GM21786 (cell line): Measurements from ENCODE around the gene EID3.
"Not testable (repeated sequence)": the region's sequence is repeated elsewhere in the genome, so short reads cannot be mapped to it uniquely, and the experiment has no call there.

Source experiments
- ATAC-seq: cut with Tn5 transposase; IDR thresholded peaks from one replicate; pipeline ENCODE4 v1.9.1; 2021; ENCODE audit not compliant: unreplicated experiment

Gene EID3

GRCh38 chr12:104288635-104289274, 14.8 kb upstream of the EID3 start:
- ATAC-seq = peak; percentile 49

- no peak for ATAC-seq
Measured at GRCh38 chr12:104290320-104290719, 13.2 kb upstream of the EID3 start.

- ATAC-seq = no peak
Measured at GRCh38 chr12:104290855-104291254, 12.7 kb upstream of the EID3 start.

- no peak for ATAC-seq
Measured at GRCh38 chr12:104291867-104292524, 11.5 kb upstream of the EID3 start.

- no peak for ATAC-seq
Measured at GRCh38 chr12:104292872-104293794, 10.4 kb upstream of the EID3 start.

- ATAC-seq = not testable (repeated sequence)
Measured at GRCh38 chr12:104294158-104294859, 9.2 kb upstream of the EID3 start.

DNA sequence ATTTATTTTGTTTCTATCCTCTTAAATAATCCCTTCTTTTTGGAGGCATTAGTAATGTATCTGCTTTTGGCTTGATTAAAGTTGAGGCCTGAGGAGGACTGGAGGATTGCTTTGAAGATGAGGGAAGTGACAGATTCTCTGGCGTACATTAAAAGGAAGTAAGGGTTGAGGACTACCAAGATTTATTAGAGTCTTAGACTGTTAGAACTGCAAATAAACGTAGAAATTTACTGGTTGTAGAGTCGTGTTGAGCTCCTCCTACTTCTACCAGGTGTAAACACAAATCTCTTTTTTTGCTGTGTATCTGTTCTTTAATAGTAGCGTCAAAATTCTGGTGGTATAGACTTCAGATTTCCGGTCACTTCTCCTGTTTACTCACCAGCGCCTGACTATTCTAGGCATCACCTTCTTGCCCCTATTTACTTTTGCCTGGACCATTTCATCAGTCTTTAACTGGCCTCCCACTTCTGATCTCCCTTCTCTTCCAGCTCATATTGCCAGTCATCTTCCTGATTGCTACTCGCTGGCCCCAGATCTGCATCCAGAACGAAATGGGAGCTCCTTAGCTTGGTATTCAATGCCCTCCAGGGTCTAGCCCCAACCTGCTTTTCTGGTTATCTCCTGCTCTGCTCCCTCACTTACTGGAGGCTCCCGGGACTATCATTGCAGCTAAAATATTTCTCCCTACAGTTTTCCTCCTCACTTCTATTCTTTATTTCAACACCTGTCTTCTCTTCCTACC, 8.4 kb upstream of the EID3 start:
- ATAC-seq = no peak

DNA sequence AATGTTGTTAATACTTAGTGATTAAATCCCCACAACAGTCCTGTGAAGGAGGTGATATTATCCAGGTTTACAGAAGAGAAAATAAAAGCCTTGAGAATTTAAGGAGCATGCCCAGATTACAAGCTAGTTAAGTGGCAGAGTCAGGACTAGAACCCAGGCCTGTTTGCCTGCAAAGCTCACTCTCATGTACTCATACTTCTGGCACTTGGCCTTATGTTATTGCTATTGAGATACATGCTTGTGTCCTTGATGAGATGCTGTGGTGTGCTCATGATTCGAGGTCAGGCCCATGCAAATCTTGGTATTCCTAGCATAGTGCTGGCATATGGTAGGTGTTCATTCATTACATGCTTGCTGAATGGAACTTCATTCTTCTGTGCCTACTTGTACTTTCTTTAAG, 7.6 kb upstream of the EID3 start:
- no peak for ATAC-seq

GRCh38 chr12:104296718-104297117, 6.8 kb upstream of the EID3 start:
- no peak for ATAC-seq

GRCh38 chr12:104297477-104298113, 5.9 kb upstream of the EID3 start:
- ATAC-seq = no peak

DNA sequence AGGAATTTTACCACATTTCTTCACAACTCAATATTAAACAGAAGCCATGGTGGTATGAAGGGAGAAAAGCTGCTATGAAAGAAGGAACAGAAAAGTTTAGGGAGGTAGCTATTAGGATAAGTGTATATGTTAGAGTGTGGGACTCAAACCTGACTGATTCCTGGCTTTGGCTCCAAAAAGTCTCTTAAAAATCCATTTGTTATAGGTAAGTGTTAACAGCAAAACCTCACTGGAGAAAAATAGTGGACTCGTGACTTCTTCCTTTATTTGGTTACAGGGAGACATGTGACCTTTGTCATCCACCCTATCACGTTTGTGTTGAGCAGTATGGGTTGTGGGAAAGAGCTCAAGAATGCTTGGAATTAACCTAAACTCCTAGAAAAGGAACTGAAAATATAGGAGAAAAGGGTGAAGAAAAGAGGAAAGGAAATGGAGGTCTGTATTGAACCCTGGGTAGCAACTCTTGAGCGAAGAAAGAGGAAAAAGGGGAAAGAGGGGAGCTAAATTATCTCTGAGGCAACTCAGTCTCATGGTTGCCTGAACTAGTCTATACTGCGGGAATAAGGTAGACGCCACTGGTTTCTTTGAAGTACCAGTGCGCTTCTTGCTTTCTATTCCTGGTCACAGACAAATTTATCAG, 3.6 kb upstream of the EID3 start:
- ATAC-seq = no peak

DNA sequence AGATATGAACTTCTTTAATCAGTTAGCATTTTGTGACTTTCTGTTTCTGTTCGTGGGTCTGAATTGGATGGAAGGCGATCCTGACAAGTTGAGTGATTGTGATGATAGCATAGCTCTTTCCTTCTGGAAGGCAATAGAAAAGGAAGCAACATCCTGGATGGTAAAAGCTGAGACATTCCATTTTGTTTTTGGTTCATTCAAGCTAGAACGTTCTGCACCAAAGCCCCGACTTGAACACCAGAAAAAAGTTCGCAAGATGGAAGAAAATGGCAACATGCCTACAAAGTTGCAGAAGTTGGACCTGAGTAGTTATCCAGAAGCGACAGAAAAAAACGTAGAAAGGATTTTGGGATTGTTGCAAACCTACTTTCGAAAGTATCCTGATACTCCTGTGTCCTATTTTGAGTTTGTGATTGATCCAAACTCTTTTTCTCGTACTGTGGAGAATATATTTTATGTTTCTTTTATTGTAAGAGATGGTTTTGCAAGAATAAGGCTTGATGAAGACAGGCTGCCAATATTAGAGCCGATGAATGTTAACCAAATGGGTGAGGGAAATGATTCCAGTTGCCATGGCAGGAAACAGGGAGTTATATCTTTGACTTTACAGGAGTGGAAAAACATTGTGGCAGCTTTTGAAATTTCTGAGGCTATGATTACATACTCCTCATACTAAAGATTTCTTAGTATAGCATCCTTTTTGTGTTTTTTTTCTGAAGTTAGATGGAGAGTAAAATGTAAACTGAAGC, 896 bp downstream of the EID3 start:
- no peak for ATAC-seq

GRCh38 chr12:104305349-104305748, 1.8 kb downstream of the EID3 start:
- no peak for ATAC-seq

- ATAC-seq = no peak
Measured at GRCh38 chr12:104306376-104306775, 2.8 kb downstream of the EID3 start.

GRCh38 chr12:104306943-104307654, 3.6 kb downstream of the EID3 start:
- ATAC-seq = no peak

DNA sequence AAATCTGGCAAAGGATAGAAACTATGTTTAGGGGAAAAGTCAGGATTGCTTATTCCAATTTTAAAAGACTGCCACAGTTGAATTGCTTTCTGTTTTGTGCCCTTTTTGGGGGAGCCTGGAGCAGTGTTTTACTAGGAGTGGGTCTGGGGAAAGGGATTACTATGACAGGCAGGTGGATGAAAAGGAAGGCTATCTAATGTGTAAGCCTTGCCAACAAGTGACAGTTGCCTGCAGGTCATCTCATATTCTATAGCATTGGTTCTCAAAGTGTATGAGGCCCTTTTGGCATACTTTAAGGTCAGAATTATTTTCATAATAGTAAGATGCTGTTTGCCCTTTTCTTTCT, 4.1 kb downstream of the EID3 start:
- no peak for ATAC-seq

- ATAC-seq = no peak
Measured at GRCh38 chr12:104309446-104309993, 6.0 kb downstream of the EID3 start.
